Fibroblast of peridontal ligament (primary cell): ENCODE data around the gene OR52E6.

Experiments used
- DNase-seq: peaks from one replicate; pipeline ENCODE4 v3.0.0-alpha.2; 2010; ENCODE audit errors: extremely low read depth

OR52E6 gene

DNA sequence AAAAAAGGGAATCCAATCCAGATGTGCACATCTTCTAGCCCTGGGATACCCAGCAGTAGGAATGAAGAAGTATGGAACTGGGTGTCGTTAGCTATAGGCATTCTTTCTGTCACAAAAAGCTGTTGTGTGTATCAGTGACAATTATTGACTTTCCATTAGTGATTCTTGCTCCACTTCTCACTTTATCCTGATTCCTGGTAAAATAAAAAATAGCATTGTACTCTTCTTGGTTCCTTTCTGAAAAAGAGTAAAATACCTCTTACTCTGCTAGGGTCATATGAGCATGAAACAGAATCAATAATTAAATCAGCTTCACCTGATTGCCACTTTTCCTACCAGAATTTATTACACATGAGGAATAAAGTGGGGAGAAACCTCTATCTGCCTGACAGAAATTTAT is at the start of gene OR52E6:
TSS of gene OR52E6 (minus strand) at position 101 of the 400 bp plus-strand sequence. CDS start at position 101, 0 bp downstream.
- DNase-seq = no peak

DNA sequence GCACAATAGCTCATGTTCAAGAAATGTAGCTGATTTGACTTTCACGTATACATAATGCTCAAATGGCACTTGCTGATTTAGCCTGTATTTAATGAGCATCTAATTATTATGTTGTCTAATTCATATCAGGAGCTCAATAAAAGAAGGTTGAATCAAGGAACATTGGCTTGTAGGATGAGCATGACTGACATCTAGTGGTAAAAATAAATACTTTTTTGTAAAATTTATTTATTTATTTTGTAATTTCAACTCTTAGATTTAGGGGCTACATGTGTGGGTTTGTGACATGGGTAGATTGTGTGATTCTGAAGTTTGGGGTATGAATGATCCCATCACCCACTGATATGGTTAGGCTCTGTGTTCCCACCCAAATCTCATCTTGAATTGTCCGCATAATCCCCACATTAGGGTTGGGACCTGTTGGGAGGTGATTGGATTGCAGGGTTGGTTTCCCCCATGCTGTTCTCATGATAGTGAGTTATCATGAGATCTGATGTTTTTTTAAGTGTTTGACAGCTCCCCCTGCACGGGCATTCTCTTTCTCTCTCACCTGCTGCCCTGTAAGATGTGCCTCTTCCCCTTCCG is 49.6 kb upstream of the OR52E6 start:
- DNase-seq = peak; percentile 35

DNA sequence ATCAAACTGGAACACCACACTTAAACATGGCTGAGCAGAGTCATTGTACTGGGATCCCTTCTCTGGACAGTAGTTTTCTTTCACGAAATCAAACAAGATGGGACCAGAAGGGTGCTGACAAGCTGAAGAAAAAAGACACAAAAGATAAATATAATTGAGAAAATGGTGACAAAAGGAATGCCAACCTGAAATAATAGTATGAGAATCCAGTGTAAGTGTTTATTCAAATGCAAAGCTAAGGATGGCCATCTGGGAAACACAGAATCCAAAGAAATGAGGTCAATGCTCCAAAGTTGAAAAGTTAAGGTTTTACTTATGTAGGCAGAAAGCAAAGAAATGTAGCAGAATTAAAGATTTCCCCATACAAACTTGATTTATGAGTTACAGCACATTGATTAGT is 46.0 kb upstream of the OR52E6 start:
- no peak for DNase-seq

DNA sequence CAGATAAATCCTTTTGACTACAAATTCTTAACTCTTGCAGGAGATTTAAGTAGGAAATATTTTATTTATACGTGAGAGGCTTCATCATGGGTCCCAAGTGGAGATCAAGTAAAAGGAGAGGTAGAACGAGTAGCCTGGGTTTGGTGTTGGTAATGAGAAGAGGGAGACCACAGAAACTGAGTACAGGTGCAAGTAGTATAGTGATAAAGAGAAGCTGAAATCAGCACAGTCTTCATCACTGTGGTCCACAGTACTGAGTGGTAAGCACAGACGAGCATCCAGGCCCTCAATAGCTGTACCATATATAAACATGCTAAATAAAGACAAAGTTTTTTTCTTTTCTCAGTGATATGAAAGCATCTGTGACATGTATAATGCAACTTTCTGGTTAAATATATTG is 45.5 kb upstream of the OR52E6 start:
- DNase-seq = no peak

- DNase-seq = no peak
Observed at GRCh38 chr11:5881756-5882155, 40.1 kb upstream of the OR52E6 start.

- no peak for DNase-seq
Observed at GRCh38 chr11:5880329-5880728, 38.6 kb upstream of the OR52E6 start, which contains the start of gene OR52E4. Gene OR52E4, plus strand, starts transcription at chr11:5880629. Its CDS starts 3,664 bp downstream, at chr11:5884293.

GRCh38 chr11:5878564-5878963 is 36.9 kb upstream of the OR52E6 start:
- no peak for DNase-seq

GRCh38 chr11:5865826-5866225 is 24.1 kb upstream of the OR52E6 start:
- DNase-seq = no peak

GRCh38 chr11:5857590-5857989 is 15.9 kb upstream of the OR52E6 start, which contains the start of gene OR52E8:
Gene OR52E8, minus strand, starts transcription at chr11:5857690. Its CDS starts 0 bp downstream, at chr11:5857690.
- no peak for DNase-seq

DNA sequence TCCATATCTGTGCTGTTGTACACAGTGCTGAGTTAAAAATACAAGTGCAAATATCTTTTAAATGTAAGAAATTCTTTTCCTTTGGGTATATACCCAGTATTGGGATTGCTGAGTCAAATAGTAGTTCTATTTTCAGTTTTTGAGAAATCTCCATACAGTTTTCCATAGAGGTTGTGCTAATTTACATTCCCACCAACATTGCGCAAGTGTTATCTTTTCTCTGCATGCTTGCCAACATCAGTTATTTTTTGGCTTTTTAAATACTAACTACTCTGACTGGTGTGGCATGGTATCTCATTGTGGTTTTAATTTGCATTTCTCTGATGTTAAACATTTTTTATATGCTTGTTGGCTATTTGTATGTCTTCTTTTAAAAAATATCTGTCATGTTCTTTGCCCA is 9.3 kb upstream of the OR52E6 start:
- no peak for DNase-seq

- DNase-seq = no peak
Observed at GRCh38 chr11:5847711-5848110, 6.0 kb upstream of the OR52E6 start.

DNA sequence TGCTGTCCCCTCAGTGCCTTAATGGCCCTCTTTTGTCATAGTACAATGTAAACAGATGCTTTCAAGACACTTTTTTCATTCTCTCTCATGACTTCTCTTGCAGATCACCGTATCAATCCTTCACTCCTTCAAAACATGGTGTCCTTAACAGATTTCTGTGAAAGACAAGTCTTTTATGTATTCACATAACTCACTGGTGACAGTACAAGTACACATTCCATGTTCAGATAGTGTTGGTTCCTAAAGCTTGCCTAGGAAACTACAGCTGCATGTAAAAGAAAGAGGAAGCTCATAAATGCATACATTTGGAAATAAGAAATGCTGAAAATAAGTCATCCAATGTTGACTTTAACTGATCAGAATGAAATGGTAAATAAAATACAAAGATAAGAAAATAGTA is 5.0 kb upstream of the OR52E6 start:
- DNase-seq = no peak

- DNase-seq = no peak
Observed at GRCh38 chr11:5837695-5838094, 4.0 kb downstream of the OR52E6 start.

DNA sequence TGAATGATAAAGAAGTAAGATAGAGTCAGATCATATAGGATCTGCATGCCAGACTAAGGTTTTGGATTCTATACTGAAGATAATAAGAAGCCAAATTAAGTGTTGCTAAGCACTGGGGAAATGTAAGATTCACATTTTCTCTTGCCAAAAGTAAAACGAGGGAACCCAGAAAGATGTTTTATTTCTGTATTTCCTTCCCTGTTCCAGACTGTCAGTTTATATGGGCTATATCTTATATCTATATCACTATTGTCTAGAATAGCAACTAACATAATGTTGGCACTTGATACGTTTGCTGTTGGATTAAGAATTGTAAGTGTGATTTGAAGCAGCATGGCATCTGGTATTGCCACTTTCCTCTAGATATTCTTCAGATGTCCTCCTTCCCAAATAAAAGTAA is 8.3 kb downstream of the OR52E6 start:
- no peak for DNase-seq

GRCh38 chr11:5831196-5831829 is 10.4 kb downstream of the OR52E6 start:
- DNase-seq = no peak

GRCh38 chr11:5818245-5818886 is 23.3 kb downstream of the OR52E6 start:
- peak; percentile 7 for DNase-seq

GRCh38 chr11:5815534-5815933 is 26.2 kb downstream of the OR52E6 start:
- DNase-seq = no peak

DNA sequence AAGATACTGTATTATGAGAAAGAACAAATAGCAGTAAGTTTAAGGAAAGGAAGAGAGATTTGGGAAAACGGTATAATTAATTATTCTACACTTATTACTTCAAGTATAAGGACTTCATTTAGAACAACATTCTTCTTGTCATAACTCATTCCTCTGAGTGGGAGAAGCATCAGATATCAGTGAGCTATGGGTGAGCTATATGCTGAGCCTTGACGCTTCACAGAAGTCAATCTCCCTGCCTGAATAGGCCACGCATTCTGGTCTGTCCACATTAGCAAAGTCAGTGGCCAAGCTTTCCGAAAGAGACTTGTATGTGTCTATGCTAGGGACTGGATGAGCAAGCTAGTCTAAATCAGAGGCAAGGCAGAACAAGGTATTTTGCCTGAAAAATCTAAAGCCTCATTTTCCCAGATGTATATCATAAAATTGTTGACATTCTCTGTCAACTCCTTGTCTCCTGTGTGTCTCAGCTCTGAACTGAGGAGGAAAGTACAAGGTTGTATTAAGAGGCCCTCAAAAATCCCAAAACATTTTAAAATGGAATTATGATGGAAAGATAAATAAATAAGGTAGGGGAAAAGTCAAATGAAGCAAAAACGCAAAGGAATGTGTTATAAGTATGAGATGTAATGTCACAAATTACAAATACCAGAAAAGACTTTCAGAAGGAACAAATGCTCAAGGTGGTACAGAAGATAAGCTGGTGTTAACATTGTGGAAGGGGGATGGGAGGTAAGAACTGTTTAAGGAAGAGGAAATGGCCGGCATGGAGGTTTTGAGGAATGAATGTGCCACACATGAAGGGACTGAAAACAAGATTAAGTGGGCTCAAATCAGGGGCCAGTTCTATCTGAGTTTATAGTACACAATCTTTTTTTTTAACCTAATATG is 31.5 kb downstream of the OR52E6 start:
- no peak for DNase-seq

- peak; percentile 20 for DNase-seq
Observed at GRCh38 chr11:5809122-5809519, 32.6 kb downstream of the OR52E6 start.

GRCh38 chr11:5808500-5809121 is 33.1 kb downstream of the OR52E6 start, which contains the start of gene OR52N2:
Gene OR52N2, plus strand, starts transcription at chr11:5808924. Its CDS starts 11,412 bp downstream, at chr11:5820336.
- DNase-seq = peak; percentile 83

- DNase-seq = no peak
Observed at GRCh38 chr11:5807580-5807979, 34.1 kb downstream of the OR52E6 start.
